Measurements from ENCODE around the gene ERGIC1.
"Not testable (repeated sequence)": the region's sequence is repeated elsewhere in the genome, so short reads cannot be mapped to it uniquely, and the experiment has no call there.

Gene ERGIC1

GRCh38 chr5:172840432-172841154, 6.5 kb downstream of the ERGIC1 start:
- H3K27me3 ChIP-seq (ENCODE audit: control insufficient read depth, insufficient read depth, low read length): no peaks in the 10 kb centered on the region
- DNase-seq (ENCODE audit: low read depth, low spot score): no peak
- no CpG with 5 or more reads among the region's 12 CpGs for WGBS (ENCODE audit: insufficient coverage, insufficient read length)
- H3K4me3 ChIP-seq (ENCODE audit: low read length): no peak overlapping the region
- peaks cover 2% of the 10 kb centered on the region; the same call in 1 of the 2 replicates for H3K36me3 ChIP-seq (ENCODE audit: control insufficient read depth, insufficient read depth, low read length)
- H3K9me3 ChIP-seq (ENCODE audit: control insufficient read depth, insufficient read depth, low read length): no peaks in the 10 kb centered on the region
- H3K27ac ChIP-seq (ENCODE audit: low read length): no peak overlapping the region
- peaks cover 4% of the 10 kb centered on the region for H3K4me1 ChIP-seq (ENCODE audit: control insufficient read depth, insufficient read depth, low read length)

- Histone ChIP-seq H3K36me3 (ENCODE audit: control insufficient read depth, insufficient read depth, low read length) (peaks cover 2% of the 10 kb centered on the region; the same call in 1 of the 2 replicates), H3K9me3 (ENCODE audit: control insufficient read depth, insufficient read depth, low read length) (no peaks in the 10 kb centered on the region), H3K4me3 (ENCODE audit: low read length) (no peak overlapping the region), H3K27ac (ENCODE audit: low read length) (no peak overlapping the region), H3K4me1 (ENCODE audit: control insufficient read depth, insufficient read depth, low read length) (peaks cover 4% of the 10 kb centered on the region), H3K27me3 (ENCODE audit: control insufficient read depth, insufficient read depth, low read length) (no peaks in the 10 kb centered on the region)
- no CpG with 5 or more reads among the region's 6 CpGs for WGBS (ENCODE audit: insufficient coverage, insufficient read length)
- no peak for DNase-seq (ENCODE audit: low read depth, low spot score)
These were observed 7.2 kb downstream of the ERGIC1 start for GRCh38 chr5:172841256-172841655.

DNA sequence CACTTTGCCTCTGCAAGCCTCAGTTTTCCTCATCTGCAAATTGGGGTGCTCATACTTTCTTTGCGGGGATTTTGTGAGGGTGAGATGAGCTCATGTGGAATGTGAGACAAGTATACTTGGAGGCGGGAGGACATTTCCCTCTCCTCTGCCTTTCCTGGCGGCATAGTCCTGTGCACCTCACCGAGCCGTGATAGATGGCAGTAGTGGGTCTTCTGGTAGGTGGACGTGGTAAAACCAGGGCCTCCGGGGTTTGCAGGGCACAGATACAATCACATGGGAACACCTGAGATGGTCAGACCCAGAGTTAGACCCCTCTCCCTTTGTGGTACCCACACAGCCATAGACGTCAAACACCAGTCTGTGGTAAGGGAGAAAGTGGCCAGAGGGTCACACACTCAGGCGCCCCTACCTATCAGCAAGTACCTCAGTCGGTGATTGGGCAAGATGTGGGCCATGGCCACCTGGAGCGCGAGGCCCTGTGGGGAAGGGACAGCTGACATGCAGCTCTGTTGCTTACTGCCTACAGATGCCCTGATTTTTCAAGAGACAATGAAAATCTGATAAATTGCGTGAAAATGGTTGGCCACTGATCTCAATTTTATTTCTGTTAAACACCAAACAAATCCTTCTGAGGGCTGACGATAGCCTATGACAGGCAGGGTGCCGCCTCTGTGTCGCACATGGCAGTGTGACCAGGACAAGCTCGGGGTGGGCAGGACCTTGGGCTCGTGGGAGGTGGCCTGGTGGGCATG, 9.9 kb downstream of the ERGIC1 start:
- Histone ChIP-seq H3K9me3 (ENCODE audit: control insufficient read depth, insufficient read depth, low read length) (no peaks in the 10 kb centered on the region), H3K4me1 (ENCODE audit: control insufficient read depth, insufficient read depth, low read length) (0 out of 2 replicates have a peak, but pooled peaks cover 1% of the 10 kb centered on the region), H3K36me3 (ENCODE audit: control insufficient read depth, insufficient read depth, low read length) (peaks cover 2% of the 10 kb centered on the region; the same call in 1 of the 2 replicates), H3K27me3 (ENCODE audit: control insufficient read depth, insufficient read depth, low read length) (no peaks in the 10 kb centered on the region), H3K27ac (ENCODE audit: low read length) (no peak overlapping the region), H3K4me3 (ENCODE audit: low read length) (no peak overlapping the region)
- DNase-seq (ENCODE audit: low read depth, low spot score): no peak
- WGBS (ENCODE audit: insufficient coverage, insufficient read length): no CpG with 5 or more reads among the region's 18 CpGs

- no CpG with 5 or more reads among the region's 2 CpGs for WGBS (ENCODE audit: insufficient coverage, insufficient read length)
- H3K27me3 ChIP-seq (ENCODE audit: control insufficient read depth, insufficient read depth, low read length): no peaks in the 10 kb centered on the region
- DNase-seq (ENCODE audit: low read depth, low spot score): no peak
- peaks cover 2% of the 10 kb centered on the region; the same call in 1 of the 2 replicates for H3K36me3 ChIP-seq (ENCODE audit: control insufficient read depth, insufficient read depth, low read length)
- H3K4me3 ChIP-seq (ENCODE audit: low read length): no peak overlapping the region
- no peaks in the 10 kb centered on the region for H3K9me3 ChIP-seq (ENCODE audit: control insufficient read depth, insufficient read depth, low read length)
- 0 out of 2 replicates have a peak, but pooled peaks cover 1% of the 10 kb centered on the region for H3K4me1 ChIP-seq (ENCODE audit: control insufficient read depth, insufficient read depth, low read length)
- no peak overlapping the region for H3K27ac ChIP-seq (ENCODE audit: low read length)
These were observed 10.5 kb downstream of the ERGIC1 start for GRCh38 chr5:172844577-172844838.

DNA sequence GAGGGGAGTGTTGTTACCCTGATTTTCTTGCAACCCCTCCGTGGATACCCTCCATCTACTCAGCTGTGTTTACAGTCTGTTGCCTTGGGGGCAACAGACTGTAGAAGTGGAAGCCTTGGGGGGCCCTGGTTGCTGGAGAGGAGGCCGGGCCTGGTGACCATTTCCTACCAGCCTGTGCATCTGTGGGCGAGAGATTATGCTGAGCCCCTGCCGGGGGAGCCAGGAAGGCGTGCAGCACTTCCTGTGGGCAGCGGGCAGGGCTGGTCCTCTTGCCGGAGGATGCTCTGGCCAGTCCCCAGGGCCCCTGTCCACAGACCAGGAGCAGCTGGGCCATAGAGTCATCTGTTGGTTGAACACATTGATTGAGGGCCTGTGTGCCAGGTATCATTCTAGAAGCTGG, 11.1 kb downstream of the ERGIC1 start:
- Histone ChIP-seq H3K4me1 (ENCODE audit: control insufficient read depth, insufficient read depth, low read length) (0 out of 2 replicates have a peak, but pooled peaks cover 1% of the 10 kb centered on the region), H3K27me3 (ENCODE audit: control insufficient read depth, insufficient read depth, low read length) (no peaks in the 10 kb centered on the region), H3K27ac (ENCODE audit: low read length) (no peak overlapping the region), H3K4me3 (ENCODE audit: low read length) (no peak overlapping the region), H3K9me3 (ENCODE audit: control insufficient read depth, insufficient read depth, low read length) (no peaks in the 10 kb centered on the region), H3K36me3 (ENCODE audit: control insufficient read depth, insufficient read depth, low read length) (peaks cover 2% of the 10 kb centered on the region; the same call in 1 of the 2 replicates)
- DNase-seq (ENCODE audit: low read depth, low spot score): no peak
- WGBS (ENCODE audit: insufficient coverage, insufficient read length): no CpG with 5 or more reads among the region's 7 CpGs

DNA sequence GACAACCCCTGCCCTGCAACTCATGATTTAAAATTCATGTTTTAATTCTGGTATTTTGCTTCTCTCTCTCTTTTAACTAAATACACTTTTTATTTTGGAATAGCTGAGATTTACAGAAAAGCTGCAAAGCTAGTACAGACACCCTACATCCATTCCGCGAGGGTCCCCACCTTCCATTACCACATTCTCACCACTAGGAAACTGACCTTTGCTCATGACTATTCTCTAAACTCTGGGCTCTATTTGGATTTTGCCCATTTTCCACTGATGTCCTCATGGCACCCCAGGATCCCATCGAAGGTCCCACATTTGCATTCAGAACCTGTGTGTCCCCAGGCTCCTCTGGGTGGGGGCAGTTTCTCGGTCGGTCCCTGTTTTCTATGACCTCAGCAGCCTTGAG, 11.5 kb downstream of the ERGIC1 start:
- Histone ChIP-seq H3K4me3 (ENCODE audit: low read length) (no peak overlapping the region), H3K27me3 (ENCODE audit: control insufficient read depth, insufficient read depth, low read length) (no peaks in the 10 kb centered on the region), H3K36me3 (ENCODE audit: control insufficient read depth, insufficient read depth, low read length) (no peaks in the 10 kb centered on the region; the same call in 1 of the 2 replicates), H3K27ac (ENCODE audit: low read length) (no peak overlapping the region), H3K4me1 (ENCODE audit: control insufficient read depth, insufficient read depth, low read length) (0 out of 2 replicates have a peak, but pooled peaks cover 1% of the 10 kb centered on the region), H3K9me3 (ENCODE audit: control insufficient read depth, insufficient read depth, low read length) (no peaks in the 10 kb centered on the region)
- DNase-seq (ENCODE audit: low read depth, low spot score): no peak
- no CpG with 5 or more reads among the region's 5 CpGs for WGBS (ENCODE audit: insufficient coverage, insufficient read length)

- no peaks in the 10 kb centered on the region for H3K9me3 ChIP-seq (ENCODE audit: control insufficient read depth, insufficient read depth, low read length)
- H3K4me3 ChIP-seq (ENCODE audit: low read length): no peak overlapping the region
- no peak overlapping the region for H3K27ac ChIP-seq (ENCODE audit: low read length)
- no peaks in the 10 kb centered on the region for H3K27me3 ChIP-seq (ENCODE audit: control insufficient read depth, insufficient read depth, low read length)
- 0 out of 2 replicates have a peak, but pooled peaks cover 1% of the 10 kb centered on the region for H3K4me1 ChIP-seq (ENCODE audit: control insufficient read depth, insufficient read depth, low read length)
- H3K36me3 ChIP-seq (ENCODE audit: control insufficient read depth, insufficient read depth, low read length): no peaks in the 10 kb centered on the region; the same call in 1 of the 2 replicates
- WGBS (ENCODE audit: insufficient coverage, insufficient read length): no CpG with 5 or more reads among the region's 5 CpGs
- no peak for DNase-seq (ENCODE audit: low read depth, low spot score)
These were observed 12.2 kb downstream of the ERGIC1 start for GRCh38 chr5:172846249-172846648.

DNA sequence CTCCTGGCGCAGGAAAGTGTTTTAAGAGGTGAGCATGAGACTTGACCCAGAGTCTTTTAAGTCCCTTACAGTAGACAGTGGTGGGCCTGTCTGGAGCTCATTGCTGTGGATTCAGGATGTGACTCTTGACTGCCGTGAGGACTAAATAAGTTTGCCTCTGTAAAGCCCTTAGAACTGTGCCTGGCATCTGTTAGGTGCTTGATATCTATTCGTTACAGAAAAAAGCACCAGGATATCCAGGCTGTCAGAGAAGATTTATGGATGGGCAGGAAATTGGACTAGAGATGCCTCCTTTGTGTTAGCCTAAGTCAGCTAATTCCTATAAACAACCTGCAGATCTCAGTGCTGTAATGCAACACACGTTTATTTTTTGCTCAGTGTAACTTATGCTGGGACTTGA, 12.6 kb downstream of the ERGIC1 start:
- no peak for DNase-seq (ENCODE audit: low read depth, low spot score)
- no peak overlapping the region for H3K27ac ChIP-seq (ENCODE audit: low read length)
- H3K4me1 ChIP-seq (ENCODE audit: control insufficient read depth, insufficient read depth, low read length): 0 out of 2 replicates have a peak, but pooled peaks cover 1% of the 10 kb centered on the region
- H3K36me3 ChIP-seq (ENCODE audit: control insufficient read depth, insufficient read depth, low read length): no peaks in the 10 kb centered on the region; the same call in 1 of the 2 replicates
- no peaks in the 10 kb centered on the region for H3K9me3 ChIP-seq (ENCODE audit: control insufficient read depth, insufficient read depth, low read length)
- no peak overlapping the region for H3K4me3 ChIP-seq (ENCODE audit: low read length)
- H3K27me3 ChIP-seq (ENCODE audit: control insufficient read depth, insufficient read depth, low read length): no peaks in the 10 kb centered on the region
- no CpG with 5 or more reads among the region's 4 CpGs for WGBS (ENCODE audit: insufficient coverage, insufficient read length)

DNA sequence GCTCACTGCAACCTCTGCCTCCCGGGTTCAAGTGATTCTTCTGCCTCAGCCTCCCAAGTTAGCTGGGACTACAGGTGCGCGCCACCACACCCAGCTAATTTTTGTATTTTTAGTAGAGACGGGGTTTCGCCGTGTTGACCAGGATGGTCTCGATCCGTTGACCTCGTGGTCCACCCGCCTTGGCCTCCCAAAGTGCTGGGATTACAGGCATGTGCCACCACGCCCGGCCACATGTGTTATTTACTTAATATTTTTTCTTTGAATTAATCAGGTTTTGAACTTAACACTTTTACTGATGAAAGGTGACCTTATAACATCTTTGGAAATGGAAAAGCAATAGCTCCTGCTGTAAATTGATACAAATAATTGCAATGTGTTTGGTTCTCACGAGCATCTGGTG, 13.5 kb downstream of the ERGIC1 start:
- no CpG with 5 or more reads among the region's 13 CpGs for WGBS (ENCODE audit: insufficient coverage, insufficient read length)
- DNase-seq (ENCODE audit: low read depth, low spot score): not testable (repeated sequence)

GRCh38 chr5:172848419-172848818, 14.4 kb downstream of the ERGIC1 start:
- H3K27ac ChIP-seq (ENCODE audit: low read length): no peak overlapping the region

More for the DNA sequence above, 13.5 kb downstream of the ERGIC1 start:
- H3K27me3 ChIP-seq (ENCODE audit: control insufficient read depth, insufficient read depth, low read length); H3K36me3 ChIP-seq (ENCODE audit: control insufficient read depth, insufficient read depth, low read length); H3K27ac ChIP-seq (ENCODE audit: low read length); H3K4me1 ChIP-seq (ENCODE audit: control insufficient read depth, insufficient read depth, low read length); H3K9me3 ChIP-seq (ENCODE audit: control insufficient read depth, insufficient read depth, low read length); H3K4me3 ChIP-seq (ENCODE audit: low read length): not testable (repeated sequence)

More at GRCh38 chr5:172848419-172848818, 14.4 kb downstream of the ERGIC1 start:
- no peaks in the 10 kb centered on the region for H3K27me3 ChIP-seq (ENCODE audit: control insufficient read depth, insufficient read depth, low read length)
- H3K9me3 ChIP-seq (ENCODE audit: control insufficient read depth, insufficient read depth, low read length): no peaks in the 10 kb centered on the region
- peaks cover 1% of the 10 kb centered on the region; the same call in 1 of the 2 replicates for H3K4me1 ChIP-seq (ENCODE audit: control insufficient read depth, insufficient read depth, low read length)
- no peak overlapping the region for H3K4me3 ChIP-seq (ENCODE audit: low read length)
- DNase-seq (ENCODE audit: low read depth, low spot score): no peak
- H3K36me3 ChIP-seq (ENCODE audit: control insufficient read depth, insufficient read depth, low read length): no peaks in the 10 kb centered on the region; the same call in 1 of the 2 replicates
- WGBS (ENCODE audit: insufficient coverage, insufficient read length): no CpG with 5 or more reads among the region's 3 CpGs
